Stimulated activated CD8-positive, alpha-beta memory T cell treated with anti-CD3 and anti-CD28 coated beads, Interleukin-15, amount 100 ng/mL, for 1 hour (primary cell): ENCODE measurements around the gene LIMK2.
"Not testable (repeated sequence)": the region's sequence is repeated elsewhere in the genome, so short reads cannot be mapped to it uniquely, and the experiment has no call there.

ENCODE experiments used
- DNase-seq: peaks from one replicate; pipeline ENCODE4 v3.0.0-alpha.2; 2020; ENCODE audit warnings: low read depth

Gene LIMK2

DNA sequence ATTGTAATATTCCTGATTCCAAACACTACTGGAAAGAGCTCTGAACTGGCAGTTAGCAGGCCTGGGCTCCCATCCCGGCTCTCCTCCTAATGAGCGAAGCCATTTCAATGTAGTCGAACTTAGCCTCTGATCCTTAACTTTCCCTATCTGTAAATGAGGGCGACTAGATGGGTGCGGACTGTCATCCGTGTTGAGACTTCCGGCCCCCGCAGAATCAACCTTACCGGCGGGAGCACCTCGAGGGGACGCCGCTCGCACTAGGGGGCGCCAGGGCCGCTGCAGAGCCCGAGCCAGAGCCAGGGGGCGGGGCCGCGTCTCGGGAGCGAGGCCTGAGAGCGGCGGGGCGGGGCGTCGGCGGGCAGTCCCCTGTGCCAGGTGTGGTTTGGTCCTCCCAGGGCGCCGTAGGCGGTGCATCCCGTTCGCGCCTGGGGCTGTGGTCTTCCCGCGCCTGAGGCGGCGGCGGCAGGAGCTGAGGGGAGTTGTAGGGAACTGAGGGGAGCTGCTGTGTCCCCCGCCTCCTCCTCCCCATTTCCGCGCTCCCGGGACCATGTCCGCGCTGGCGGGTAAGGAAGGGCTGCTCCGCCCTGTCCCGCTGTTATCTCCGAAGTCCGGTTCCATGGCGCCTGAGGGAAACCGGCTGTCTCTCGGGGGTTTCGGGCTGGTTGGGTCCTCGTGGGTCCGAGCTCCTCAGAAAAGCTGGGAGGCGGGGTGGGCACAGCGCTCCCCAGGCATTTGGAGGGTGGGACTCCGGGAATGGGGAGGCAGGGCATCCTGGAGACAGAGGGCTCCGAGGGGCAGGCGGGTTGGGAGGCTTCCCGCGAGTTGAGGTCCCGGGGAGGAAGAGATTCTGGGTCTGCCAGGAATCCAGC lies at the start of gene LIMK2:
Gene LIMK2, plus strand, starts transcription at position 437 of the 869 bp plus-strand sequence. Its CDS starts 111 bp downstream, at position 548.
- DNase-seq = peak; percentile 93

- DNase-seq = no peak
These were observed 41.1 kb upstream of the LIMK2 start for GRCh38 chr22:31170971-31171370.

- DNase-seq = not testable (repeated sequence)
These were observed 40.4 kb upstream of the LIMK2 start for GRCh38 chr22:31171734-31172133.

DNA sequence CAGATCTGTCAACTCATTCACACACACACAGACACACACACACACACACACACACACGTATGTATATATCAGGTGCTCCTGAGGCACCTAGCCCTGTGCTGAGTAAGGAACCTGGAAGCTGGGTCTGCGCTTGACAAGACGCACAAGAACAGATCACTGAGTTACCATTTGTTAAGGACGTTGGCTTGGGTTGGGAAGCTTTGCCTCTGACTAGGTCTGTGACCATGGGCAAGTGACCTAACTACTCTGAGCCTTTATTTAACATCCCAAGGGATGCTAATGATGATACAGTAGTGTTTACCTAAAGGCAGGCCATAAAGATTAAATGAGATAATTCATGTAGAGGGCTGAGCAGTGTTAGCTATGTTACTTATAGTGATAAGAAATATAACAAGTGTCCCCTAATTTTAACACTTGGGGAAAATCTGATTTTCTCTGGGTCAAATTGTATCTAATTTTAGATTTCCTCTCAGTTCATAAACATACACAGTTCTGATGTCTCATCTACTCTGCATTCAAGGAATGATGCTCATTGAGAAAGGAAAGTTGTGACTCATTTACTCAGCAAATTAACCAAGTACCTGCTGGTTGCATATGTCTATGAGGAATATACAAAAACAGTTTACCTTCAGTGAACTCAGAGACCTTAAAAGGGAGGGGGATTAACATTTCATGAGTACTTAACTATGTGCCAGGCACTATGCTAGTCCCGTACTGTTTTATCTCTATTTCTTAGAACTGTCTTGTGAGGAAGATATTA lies 38.5 kb upstream of the LIMK2 start:
- DNase-seq = no peak

- no peak for DNase-seq
These were observed 35.2 kb upstream of the LIMK2 start for GRCh38 chr22:31176923-31177322.

DNA sequence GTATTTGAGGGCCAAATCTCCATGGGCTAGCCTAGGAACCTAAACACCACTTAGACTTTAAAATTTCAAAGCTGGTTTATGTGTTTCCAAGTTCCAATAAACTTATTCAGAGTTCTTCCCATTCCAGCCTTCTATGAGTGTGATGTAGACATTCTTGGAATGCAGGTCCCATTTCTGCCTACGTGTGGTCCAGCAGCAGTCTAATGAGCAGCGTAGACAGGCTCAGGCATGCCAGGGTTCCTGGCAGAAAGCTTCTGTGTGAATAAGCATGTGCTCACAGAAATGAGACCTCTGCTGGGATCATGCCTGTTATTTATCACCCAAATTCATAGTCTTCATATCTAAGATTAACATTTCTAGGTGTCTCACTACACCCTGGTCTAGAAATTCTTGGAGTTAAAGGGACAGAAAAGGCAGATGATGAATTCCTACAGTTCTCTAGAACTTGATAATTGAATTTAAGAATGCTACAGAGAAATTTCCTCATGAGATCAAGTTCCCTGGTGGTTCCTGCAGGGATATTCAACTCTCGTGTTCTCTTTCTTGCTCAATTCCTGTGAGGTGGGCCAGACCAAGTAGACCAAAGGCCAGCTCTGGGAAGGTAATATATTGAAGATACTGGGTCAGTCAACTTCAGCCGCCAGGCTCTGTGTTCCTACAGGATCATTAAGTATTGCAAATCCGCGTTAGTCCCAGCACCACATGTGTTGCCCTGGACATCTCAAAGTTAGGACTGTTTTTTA lies 34.5 kb upstream of the LIMK2 start:
- DNase-seq = no peak

GRCh38 chr22:31178859-31179258 lies 33.2 kb upstream of the LIMK2 start:
- DNase-seq = no peak

DNA sequence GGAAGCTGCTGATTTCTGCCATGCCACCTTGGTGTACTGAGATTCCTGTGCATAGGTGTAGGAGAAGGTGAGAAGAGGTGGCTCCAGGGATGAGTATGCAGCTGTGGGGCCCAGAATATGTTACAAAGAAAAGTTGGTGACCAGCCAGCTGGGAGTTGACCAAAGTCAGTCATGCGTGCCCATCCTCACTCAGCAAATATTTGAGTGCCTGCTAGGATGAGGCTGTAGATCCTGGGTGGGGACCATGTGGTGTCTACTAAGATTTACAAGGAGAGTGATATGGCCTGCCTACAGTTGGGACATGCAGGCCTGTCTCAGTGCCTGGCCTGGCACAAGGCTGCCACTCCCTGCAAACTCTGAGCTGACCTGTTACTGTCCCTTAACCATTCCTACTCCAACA lies 32.8 kb upstream of the LIMK2 start:
- DNase-seq = no peak

DNA sequence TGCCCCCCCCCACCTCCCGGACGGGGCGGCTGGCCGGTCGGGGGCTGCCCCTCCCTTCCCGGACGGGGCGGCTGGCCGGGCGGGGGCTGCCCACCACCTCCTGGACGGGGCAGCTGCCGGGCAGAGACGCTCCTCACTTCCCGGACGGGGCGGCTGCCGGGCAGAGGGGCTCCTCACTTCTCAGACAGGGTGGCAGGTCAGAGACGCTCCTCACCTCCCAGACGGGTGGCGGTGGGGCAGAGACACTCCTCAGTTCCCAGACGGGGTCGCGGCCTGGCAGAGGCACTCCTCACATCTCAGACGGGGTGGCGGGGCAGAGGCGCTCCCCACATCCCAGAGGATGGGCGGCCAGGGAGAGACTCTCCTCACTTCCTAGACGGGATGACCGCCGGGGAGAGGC lies 28.1 kb upstream of the LIMK2 start:
- DNase-seq = no peak

DNA sequence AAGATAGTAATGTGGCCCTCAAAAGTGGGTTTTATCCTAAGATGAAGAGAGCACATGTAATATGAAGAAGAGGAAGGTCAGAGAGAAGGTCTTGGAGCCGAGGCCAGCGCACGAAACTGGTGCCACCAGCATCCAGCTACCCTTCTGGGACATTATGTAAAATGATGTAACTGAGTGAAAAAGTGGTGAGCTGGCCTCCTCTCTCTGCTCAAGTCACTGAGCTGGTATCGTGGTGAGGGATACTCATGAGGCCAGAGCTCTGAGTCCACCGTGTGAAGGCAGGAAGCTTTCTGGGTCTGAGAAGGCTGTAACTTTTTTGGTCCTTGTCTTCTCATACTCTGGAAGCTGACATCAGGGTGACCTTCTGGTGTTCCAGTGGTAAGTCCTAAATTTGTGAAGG lies 27.0 kb upstream of the LIMK2 start:
- no peak for DNase-seq

GRCh38 chr22:31187627-31188026 lies 24.5 kb upstream of the LIMK2 start:
- DNase-seq = no peak

- no peak for DNase-seq
These were observed 19.6 kb upstream of the LIMK2 start for GRCh38 chr22:31192513-31192912.

DNA sequence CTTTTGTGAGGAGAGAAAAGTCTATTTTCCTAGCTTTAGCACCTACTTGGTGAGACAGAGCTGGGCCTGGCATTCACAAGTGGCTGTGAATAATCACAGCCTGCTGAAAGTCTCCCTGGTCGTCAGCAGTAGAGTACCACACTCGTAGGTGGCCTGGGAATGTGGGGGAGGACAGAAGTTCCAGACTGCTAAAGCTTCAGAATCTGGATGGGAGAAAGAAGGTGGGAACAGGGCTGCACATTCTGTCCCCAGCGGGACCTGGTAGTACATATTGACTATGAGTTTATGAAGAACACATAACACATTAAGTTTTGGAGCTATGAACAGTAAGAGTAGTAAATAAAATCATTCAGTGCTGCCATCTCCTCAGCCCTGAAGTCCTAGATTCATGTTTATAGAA lies 19.0 kb upstream of the LIMK2 start:
- DNase-seq = no peak

DNA sequence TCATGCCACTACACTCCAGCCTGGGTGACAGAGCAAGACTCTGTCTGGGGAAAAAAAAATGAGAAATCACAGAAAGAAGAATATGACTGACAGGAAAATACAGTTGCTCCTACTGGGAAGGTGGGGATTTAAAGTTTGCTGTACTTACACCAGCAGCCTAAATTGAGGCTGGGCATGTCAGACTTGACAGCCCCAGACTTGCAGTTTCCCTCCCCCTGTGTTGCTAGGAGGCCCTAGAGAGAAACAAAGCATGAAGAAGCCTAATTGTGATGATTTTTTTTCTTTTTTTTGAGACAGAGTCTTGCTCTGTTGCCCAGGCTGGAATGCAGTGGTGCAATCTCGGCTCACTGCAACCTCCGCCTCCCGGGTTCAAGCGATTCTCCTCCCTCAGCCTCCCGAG lies 17.4 kb upstream of the LIMK2 start:
- not testable (repeated sequence) for DNase-seq

GRCh38 chr22:31199187-31199586 lies 12.9 kb upstream of the LIMK2 start:
- no peak for DNase-seq

DNA sequence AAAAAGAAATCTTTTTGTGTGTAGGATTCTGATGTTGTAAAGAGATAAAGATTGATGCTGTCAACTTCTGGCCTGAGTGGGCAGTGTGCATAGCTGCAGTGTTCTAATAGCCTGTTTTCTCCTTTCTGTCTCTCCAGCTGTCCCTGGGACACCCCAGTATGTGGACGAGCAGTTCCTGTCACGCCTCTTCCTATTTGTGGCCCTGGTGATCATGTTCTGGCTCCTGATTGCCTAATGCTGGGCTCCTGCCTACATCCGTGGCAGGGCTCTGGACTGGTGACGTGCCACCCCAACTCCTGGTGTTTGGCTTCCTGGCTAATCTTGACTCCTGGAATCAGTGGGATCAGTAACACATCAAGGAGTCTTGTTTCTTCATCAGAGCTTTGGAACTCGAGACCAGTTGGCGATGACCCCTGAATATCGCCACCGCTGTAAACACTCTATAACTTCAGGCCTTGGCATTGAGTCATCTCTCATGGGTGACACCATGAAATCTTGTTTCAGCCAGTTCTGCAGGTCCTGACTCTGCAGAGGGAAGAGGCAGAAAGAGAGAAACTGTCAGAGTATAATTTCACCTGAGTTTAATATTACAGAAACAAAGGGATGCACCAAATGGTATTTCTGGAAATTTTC lies 7.6 kb upstream of the LIMK2 start:
- DNase-seq = not testable (repeated sequence)

DNA sequence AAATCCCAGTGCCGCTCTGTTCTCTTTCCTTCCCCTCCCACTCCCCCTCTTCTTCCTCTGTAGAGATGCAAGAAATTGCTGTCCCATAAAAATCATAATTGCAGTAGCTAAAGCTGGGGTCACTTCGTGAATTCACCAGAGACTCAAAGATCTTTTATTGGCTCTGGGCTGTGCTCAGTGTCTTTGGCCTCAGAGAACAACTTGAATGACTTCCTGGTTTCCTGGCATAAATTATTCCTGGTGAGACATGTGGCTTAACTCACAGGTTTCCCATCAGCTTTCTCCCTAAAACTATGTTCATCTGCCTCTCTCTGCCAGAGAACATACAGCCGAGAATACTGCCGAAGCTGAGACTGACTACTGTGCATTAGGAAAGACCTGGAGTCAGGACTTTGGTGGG lies 7.0 kb upstream of the LIMK2 start:
- DNase-seq = not testable (repeated sequence)

DNA sequence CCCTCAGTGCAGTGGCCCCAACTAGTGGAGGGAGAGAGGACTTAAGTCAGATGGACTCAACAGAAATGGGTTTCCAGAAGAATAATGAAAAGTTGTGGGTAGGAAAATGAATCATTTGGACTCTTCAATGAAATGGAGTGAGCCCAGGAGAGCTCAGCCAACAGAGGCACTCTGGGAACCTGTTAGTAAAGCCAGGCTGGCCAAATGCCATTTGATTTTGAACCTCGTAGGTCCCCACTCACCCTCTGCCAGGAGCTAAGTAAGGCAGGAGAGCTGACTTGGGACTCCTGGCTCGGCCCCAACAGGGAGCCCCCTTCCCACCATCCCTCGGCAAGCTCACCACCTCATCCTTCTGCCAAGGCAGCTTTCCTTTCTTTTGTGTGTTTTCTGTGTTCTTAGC lies 5.6 kb upstream of the LIMK2 start:
- not testable (repeated sequence) for DNase-seq

DNA sequence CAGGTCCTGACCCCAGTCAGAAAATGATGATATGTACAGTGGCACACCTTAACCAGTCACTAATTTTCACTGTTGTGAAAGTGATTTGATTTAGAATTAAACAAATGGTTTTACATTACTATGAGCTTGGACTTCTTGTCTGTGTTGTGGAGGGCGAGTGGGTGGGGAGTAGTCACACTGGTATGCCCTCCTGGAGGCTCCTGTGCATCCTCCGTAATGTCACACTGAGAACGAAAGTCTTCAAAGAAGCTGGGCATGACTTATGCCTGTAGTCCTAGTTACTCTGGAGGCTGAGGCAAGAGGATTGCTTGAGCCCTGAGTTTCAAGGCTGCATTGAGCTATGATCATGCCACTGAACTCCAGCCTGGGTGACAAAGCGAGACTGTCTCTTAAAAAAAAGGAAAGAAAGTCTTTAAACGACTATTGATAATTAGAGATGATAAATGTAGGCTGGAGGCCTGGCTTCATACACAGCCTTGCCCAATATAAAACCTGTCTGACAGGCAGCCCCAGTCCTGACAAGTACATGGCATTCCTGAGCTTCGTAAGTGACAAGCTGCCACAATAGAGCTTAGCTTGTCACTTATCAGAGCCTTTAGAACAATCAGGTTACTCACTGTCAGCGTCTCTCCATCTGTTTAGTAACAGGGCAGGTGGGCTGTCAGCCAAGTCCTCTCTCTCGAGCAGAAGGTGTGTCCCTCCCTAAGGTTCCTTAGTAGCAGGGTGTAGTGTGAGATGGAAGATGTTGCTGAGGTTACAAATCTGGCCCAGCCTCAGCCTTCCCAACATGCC lies 5.0 kb upstream of the LIMK2 start:
- DNase-seq = no peak

GRCh38 chr22:31210556-31211421 lies 1.3 kb upstream of the LIMK2 start:
- DNase-seq = no peak
